NT2/D1 (cell line): ENCODE data around the gene OSR1.

Experiments used
- DNase-seq: peaks from one replicate; pipeline ENCODE4 v3.0.0-alpha.2; 2011; ENCODE audit warnings: low read depth, low spot score
- H3K27me3 ChIP-seq: 2 replicates; pipeline ENCODE4 v1.6.0; 2011; ENCODE audit warnings: mild to moderate bottlenecking; ENCODE audit not compliant: insufficient read length, insufficient read depth
- H3K36me3 ChIP-seq: 2 replicates; pipeline ENCODE4 v1.6.1; 2011; ENCODE audit warnings: mild to moderate bottlenecking, low read length, mixed read lengths; ENCODE audit not compliant: insufficient read depth, insufficient read length
- H3K4me1 ChIP-seq: 2 replicates; pipeline ENCODE4 v1.5.1; 2011; ENCODE audit not compliant: insufficient read depth, insufficient read length
- H3K4me3 ChIP-seq: 2 replicates; pipeline ENCODE4 v1.5.1; 2011; ENCODE audit warnings: low read depth; ENCODE audit not compliant: insufficient read length
- H3K9ac ChIP-seq: 2 replicates; pipeline ENCODE4 v1.6.0; 2011; ENCODE audit warnings: low read depth; ENCODE audit not compliant: insufficient read length
- H3K9me3 ChIP-seq: 2 replicates; pipeline ENCODE4 v1.5.1; 2011; ENCODE audit warnings: mild to moderate bottlenecking, low read length; ENCODE audit not compliant: insufficient read depth
- SUZ12 ChIP-seq: IDR thresholded peaks from 2 replicates; pipeline ENCODE4 v1.6.1; 2011; ENCODE audit not compliant: insufficient read length, insufficient read depth; ENCODE audit errors: extremely low read depth
- YY1 ChIP-seq: IDR thresholded peaks from 2 replicates; pipeline ENCODE4 v1.6.1; 2011; ENCODE audit not compliant: insufficient read length, insufficient read depth
- ZNF274 ChIP-seq: IDR thresholded peaks from 2 replicates; pipeline ENCODE4 v1.6.1; 2011; ENCODE audit warnings: mild to moderate bottlenecking, low read depth, low read length

OSR1 gene

GRCh38 chr2:19371996-19372582 lies 13.7 kb upstream of the OSR1 start:
- Histone ChIP-seq H3K9me3 (no peaks in the 10 kb centered on the region), H3K4me3 (no peak overlapping the region), H3K9ac (no peak overlapping the region), H3K36me3 (no peaks in the 10 kb centered on the region), H3K27me3 (no peaks in the 10 kb centered on the region), H3K4me1 (no peaks in the 10 kb centered on the region)
- TF ChIP-seq YY1: no peak
- DNase-seq: no peak

GRCh38 chr2:19369341-19369955 lies 11.0 kb upstream of the OSR1 start:
- no peaks in the 10 kb centered on the region for H3K36me3 ChIP-seq
- no peak for DNase-seq
- no peak overlapping the region for H3K9ac ChIP-seq
- no peak overlapping the region for H3K4me3 ChIP-seq
- no peak for TF ChIP-seq YY1
- no peak for TF ChIP-seq ZNF274
- TF ChIP-seq SUZ12: no peak
- H3K27me3 ChIP-seq: peaks cover 19% of the 10 kb centered on the region
- no peaks in the 10 kb centered on the region for H3K4me1 ChIP-seq
- H3K9me3 ChIP-seq: no peaks in the 10 kb centered on the region

GRCh38 chr2:19368760-19369159 lies 10.3 kb upstream of the OSR1 start:
- TF ChIP-seq SUZ12 (no peak), ZNF274 (no peak), YY1 (no peak)
- Histone ChIP-seq H3K4me3 (no peak overlapping the region), H3K36me3 (no peaks in the 10 kb centered on the region), H3K4me1 (no peaks in the 10 kb centered on the region), H3K27me3 (peaks cover 26% of the 10 kb centered on the region), H3K9ac (no peak overlapping the region), H3K9me3 (no peaks in the 10 kb centered on the region)
- DNase-seq: no peak

- no peaks in the 10 kb centered on the region for H3K9me3 ChIP-seq
- H3K4me3 ChIP-seq: no peak overlapping the region
- peaks cover 41% of the 10 kb centered on the region for H3K27me3 ChIP-seq
- no peak overlapping the region for H3K9ac ChIP-seq
- H3K4me1 ChIP-seq: no peaks in the 10 kb centered on the region
- DNase-seq: no peak
- no peaks in the 10 kb centered on the region for H3K36me3 ChIP-seq
- TF ChIP-seq SUZ12 (no peak), YY1 (no peak), ZNF274 (no peak)
Observed at GRCh38 chr2:19367326-19367725, 8.9 kb upstream of the OSR1 start.

- peaks cover 63% of the 10 kb centered on the region for H3K27me3 ChIP-seq
- no peak overlapping the region for H3K4me3 ChIP-seq
- H3K36me3 ChIP-seq: no peaks in the 10 kb centered on the region
- no peak overlapping the region for H3K9ac ChIP-seq
- no peak for DNase-seq
- peaks cover 3% of the 10 kb centered on the region for H3K4me1 ChIP-seq
- no peak for TF ChIP-seq SUZ12
- TF ChIP-seq YY1: no peak
- TF ChIP-seq ZNF274: no peak
- no peaks in the 10 kb centered on the region for H3K9me3 ChIP-seq
Observed at GRCh38 chr2:19365126-19365525, 6.7 kb upstream of the OSR1 start.

GRCh38 chr2:19364014-19364413 lies 5.6 kb upstream of the OSR1 start:
- peaks cover 3% of the 10 kb centered on the region for H3K4me1 ChIP-seq
- DNase-seq: no peak
- no peaks in the 10 kb centered on the region for H3K36me3 ChIP-seq
- no peaks in the 10 kb centered on the region for H3K9me3 ChIP-seq
- H3K4me3 ChIP-seq: no peak overlapping the region
- H3K9ac ChIP-seq: no peak overlapping the region
- peaks cover 74% of the 10 kb centered on the region for H3K27me3 ChIP-seq
- no peak for TF ChIP-seq SUZ12
- no peak for TF ChIP-seq ZNF274
- no peak for TF ChIP-seq YY1

GRCh38 chr2:19363474-19363778 lies 5.0 kb upstream of the OSR1 start:
- peak overlapping the region; percentile 22 for H3K4me3 ChIP-seq
- H3K9me3 ChIP-seq: no peaks in the 10 kb centered on the region
- no peak for DNase-seq
- TF ChIP-seq ZNF274 (no peak), SUZ12 (peak; percentile 49), YY1 (no peak)
- no peaks in the 10 kb centered on the region for H3K36me3 ChIP-seq
- peaks cover 3% of the 10 kb centered on the region for H3K4me1 ChIP-seq
- peaks cover 78% of the 10 kb centered on the region for H3K27me3 ChIP-seq
- H3K9ac ChIP-seq: peak overlapping the region; percentile 28
